ENCODE results near the gene MRTFA.

DNA sequence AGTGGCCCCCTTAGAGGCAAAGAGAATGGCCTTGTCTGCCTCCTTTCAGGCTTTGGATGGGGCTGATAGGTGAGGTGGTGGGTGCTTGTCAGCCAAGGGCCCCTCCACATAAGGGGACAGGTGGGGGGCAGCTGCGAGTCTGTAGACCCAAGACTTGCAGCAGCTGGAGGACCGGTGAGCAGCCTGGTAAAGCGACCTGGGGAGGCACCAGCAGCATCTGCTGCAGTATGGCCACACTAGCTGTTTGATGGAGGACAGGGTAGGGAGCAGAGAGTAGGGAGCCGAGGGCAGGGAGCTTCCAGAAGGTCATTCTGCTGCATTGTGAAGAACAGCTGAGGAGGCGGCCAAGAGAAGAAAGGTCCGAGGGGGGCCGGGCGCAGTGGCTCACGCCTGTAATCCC, 16.8 kb upstream of the MRTFA start:
- no peak for TF ChIP-seq CTCF (IDR thresholded peaks at IDR 0.05; ENCODE audit: low read depth, low read length, missing input control)
- no peak for TF ChIP-seq SP1 (IDR thresholded peaks at IDR 0.05)
- no peak for TF ChIP-seq RAD21 (IDR thresholded peaks at IDR 0.05)
- TF ChIP-seq HNF4A (conservative IDR thresholded peaks at IDR 0.05) = no peak
- TF ChIP-seq, protein P1, sequence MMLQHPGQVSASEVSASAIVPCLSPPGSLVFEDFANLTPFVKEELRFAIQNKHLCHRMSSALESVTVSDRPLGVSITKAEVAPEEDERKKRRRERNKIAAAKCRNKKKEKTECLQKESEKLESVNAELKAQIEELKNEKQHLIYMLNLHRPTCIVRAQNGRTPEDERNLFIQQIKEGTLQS (IDR thresholded peaks at IDR 0.05) = no peak
- TF ChIP-seq RXRA (IDR thresholded peaks at IDR 0.05) = no peak
- TF ChIP-seq, protein P2, sequence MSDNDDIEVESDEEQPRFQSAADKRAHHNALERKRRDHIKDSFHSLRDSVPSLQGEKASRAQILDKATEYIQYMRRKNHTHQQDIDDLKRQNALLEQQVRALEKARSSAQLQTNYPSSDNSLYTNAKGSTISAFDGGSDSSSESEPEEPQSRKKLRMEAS (IDR thresholded peaks at IDR 0.05) = no peak
- no peak for TF ChIP-seq FOXA1 (IDR thresholded peaks at IDR 0.05)
